Fibroblast of upper back skin (primary cell): ENCODE measurements around the gene RCOR1.
"Not testable (repeated sequence)": the region's sequence is repeated elsewhere in the genome, so short reads cannot be mapped to it uniquely, and the experiment has no call there.

Source experiments
- DNase-seq: peaks from one replicate; pipeline ENCODE4 v3.0.0-alpha.2; 2013

The RCOR1 gene

DNA sequence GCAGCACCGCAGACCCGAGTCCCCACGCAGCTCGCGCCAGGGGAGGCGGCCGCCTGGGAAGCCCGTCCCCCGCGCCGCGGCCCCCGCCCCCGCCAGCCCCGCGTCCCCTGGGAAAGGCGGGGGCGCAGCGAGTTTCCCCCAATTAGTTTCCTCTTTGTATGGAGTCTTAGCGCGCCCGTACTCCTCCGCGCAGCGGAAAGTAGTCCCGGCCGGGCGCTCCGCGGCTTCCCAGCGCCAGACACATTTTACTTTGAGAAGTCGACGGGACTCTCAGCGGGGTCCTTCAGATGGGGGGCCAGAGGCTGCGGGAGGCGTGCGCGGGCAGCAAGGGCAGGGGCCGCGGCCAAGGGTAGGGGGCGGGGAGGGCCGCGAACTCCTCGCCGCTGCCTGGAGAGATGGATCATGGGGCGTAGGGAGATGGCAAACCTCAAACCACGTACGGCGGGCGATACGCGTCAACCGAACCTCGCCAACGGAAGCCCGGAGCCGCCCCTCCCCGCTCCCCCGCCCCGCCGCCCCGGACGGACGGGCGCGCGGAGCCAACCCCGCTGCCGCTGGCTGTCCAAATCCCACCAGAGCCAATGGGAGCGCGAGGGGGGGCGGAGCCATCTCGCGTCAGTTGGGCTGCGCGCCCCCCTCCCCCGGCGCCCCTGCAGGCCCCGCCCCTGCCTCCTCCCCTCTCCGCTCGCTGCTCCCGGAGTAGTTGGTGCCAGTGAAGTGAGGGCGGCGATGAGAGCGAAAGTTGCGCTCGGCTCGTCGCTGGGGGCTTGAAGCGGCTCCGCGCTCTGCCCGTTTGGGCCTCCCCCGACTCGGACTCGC lies at the start of gene RCOR1:
RCOR1 (plus strand) TSS at position 706 of the 819 bp plus-strand sequence. CDS start 238 bp downstream, outside the sequence.
- peak; percentile 98 for DNase-seq

DNA sequence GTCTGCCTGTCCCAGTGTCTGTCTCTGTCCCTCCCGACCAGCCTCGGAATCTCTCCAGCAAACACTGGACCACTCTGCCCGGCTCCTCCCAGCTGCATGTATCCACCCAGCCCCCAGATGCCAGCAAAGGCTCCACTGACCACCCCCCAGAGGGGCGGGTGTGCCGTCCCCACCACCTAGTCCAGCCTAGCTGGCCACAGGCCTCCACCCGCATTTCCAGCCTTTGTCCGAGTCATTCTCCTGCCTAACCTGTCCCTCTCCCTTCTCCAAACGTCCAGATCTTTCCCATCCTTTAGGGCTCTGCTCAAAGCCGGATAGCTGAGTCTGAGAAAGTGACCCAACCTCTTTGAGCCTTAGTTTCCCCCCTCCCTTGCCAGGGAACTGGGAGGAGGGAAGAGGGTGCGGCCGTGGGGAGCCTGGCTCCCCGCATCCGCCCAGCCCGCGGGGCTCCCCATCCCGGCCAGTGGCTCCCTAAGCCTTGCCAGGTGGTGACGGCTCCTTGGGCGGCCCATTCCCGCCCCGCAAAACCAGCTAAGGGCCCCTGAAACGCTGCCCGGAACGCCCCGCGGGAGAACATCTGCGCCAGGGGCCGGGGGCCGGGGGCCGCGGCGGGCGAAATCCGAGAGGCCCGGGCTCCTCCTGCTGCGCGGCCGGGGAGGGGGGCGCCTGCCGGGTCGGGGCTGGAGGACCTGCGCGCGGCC lies 48.3 kb upstream of the RCOR1 start:
- no peak for DNase-seq

DNA sequence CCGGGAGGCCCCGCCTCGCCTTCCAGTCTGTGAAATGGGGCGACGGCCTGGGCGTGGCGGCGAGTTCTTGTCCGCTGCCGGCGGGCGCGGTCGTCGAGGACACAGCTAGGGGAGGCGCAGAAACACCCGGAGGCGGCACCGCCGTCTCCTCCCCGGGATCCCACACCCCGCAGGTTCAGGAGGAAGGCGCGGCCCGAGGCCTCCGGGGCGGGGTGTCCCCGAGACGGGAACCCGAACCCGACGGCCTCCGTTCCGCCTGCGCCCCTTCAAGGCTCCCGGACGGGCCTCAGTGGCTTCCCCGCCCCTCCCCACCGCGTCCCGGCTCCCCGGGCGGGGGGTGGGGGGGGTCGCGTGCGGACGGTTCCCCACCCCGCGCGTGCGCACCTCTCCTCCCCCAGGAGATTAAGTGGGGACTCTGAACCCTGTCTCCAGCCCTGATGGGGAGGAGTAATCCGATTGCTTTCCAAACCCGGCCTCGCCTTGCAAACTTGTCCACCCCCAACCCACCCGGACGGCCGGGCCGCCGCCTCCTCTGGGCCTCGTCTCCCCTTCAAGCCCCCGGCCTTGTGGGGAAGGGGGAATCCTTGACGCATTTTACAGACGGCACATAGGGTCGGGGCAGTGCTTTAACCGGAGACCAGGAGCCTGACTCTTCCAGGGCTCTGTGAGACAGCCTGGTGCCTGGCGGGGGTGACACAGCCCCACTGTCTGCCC lies 47.5 kb upstream of the RCOR1 start:
- DNase-seq, result no peak

DNA sequence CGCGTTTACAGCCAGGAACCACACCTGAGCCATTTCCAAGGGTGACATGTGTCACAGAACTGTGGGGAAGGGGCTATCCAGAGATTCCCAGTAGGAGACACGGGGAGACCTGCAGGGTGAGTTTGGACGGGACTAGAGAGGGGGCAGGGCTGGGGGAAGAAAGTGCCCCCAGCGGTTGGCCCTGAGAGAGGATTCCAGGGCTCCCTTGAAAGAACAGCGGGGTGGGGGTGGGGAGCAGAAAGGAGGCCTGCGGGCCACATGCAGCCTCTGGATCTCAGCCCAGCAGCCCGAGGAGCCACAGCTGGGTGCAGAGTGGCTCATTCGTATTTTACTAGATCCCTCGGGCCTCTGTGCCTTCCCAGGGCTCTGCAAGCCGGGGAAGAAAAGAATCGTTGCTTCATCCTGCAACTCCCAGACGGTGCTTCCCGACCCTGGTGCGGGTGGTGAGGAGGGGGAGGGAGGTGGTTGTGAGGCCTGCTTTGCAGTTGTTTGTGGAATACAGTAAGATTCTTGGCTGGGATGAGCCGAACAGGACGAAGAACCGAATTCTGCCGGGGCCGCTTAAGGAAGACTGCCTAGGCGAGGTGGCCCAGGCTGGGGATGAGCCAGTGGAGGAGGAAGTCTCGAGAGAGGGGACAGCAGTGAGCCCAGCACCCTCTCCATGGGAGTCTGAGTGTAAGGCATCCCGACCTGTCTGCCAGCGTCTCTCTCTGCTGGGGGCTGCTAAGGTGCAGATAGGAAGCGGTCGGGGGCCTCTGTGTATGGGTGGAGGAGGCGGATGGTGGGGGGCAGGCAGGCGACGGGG lies 46.8 kb upstream of the RCOR1 start:
- peak; percentile 76 for DNase-seq

DNA sequence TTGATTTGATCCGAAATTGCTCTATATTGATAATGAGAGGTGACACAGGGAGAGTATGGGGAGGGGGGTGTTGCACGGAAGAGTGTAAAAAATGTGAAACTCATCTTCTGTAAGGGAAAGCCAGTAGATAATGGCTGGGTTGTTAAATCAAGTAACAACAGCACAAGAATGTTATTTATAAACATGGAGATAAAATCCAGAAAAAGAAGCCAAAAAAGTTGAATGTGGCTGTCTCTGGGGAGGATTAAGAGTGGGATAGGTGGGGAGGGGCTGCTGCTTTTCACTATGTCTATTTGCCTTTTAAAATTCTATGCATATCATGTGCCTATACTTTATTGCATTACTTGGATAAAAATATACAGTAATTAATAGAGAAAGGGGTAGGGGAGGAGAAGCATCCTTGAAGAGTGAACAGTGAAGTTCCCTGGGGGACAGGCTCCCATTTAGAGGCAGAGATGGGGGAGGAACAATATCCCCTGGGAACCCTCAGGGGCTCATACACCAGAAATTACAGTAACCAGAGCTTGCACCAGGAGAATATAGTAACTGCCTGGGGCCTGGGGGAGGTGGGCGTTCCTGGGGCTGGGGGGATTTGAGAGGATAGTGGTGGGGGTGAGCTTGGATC lies 43.7 kb upstream of the RCOR1 start:
- DNase-seq, result no peak

DNA sequence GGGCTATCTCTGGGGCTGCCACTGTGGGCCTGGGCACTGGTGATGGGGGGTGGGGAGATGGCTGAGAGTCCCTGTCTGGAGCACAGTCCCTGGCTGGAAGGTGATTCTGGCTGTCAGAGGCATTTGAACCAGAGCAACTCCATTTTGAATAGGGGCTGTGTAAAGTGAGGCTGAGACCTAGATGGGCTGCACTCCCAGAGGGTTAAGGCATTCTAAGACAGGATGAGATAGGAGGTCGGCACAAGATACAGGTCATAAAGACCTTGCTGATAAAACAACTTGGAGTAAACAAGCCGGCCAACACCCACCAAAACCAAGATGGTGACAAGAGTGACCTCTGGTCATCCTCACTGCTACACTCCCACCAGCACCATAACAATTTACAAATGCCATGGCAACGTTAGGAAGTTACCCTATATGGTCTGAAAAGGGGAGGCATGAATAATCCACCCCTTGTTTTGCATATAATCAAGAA lies 41.5 kb upstream of the RCOR1 start:
- not testable (repeated sequence) for DNase-seq

DNA sequence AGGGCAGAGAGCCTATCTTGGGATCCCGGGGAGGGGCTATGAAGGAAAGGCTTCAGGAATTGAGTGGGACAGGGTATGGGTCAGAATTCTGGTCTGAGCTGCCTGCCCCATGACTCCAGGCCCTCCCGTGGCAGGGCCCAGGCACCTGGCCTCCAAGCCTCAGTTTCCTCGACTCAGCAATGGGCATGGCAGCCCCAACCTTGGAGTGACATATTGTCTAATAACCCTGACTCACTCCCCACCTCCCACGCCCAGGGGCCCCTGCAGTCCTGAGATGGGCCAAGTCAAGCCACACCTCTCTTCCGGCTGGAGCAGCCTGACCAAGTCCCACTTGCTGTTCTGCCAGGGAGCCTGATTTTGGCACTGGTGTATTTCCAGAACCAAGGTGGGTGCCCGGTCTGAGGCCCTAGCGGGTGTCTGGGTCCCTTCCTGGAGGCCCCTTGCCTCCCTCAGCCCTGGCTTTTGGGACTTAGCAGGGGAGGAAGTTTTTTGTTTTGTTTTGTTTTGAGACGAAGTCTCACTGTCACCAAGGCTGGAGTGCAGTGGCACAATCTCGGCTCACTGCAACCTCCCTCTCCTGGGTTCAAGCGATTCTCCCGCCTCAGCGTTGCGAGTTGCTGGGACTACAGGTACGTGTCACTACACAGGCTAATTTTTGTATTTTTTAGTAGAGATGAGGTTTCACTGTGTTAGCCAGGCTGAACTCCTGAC lies 40.3 kb upstream of the RCOR1 start:
- DNase-seq, result no peak

DNA sequence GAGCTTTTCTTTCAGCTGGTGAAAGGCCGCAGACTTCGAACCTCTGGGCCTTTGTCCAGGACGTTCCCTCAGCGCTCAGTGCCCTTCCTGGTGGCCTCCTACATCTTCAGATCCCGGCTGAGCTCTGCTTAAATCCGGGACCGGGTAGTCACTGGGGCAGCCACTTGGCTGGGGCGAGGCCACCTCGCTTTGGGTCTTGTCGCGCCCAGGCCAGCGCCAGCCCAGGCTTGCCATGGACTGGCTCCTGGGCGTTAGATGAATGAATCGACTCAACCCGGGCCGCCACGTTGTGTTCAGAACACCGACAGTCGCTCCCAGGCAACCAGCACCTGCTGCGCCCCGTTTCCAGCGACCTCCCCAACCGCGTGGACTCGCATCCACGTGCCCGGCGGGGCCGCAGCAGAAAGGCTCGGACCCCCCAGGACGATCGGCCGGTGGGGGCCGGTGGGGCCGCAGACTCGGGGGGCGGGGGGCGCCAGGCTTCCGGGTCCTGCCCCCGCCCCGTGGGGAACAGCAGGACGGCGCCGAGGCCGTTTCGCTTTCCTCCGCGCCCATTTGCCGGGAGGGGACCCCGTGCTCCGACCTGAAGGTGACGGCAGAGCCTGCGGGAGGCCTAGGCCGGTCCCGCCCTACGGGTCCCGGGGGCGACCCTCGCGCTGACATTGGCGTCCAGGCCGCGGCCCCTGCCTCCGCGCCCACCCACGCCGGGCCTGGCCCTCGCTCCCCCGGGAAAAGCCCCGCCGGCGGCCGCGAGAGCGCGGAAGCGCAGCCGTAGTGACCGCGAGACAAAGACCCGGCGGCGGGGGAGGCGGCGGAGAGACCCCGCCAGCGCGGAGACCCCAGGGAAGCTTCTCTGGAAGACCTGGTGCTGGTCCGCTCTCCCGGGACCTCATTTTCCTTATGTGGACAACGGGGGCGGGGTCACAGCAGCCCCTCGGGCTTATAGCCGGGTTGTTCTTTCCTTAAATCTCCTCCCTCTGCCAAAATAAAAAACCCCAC lies 37.3 kb upstream of the RCOR1 start:
- peak; percentile 33 for DNase-seq

DNA sequence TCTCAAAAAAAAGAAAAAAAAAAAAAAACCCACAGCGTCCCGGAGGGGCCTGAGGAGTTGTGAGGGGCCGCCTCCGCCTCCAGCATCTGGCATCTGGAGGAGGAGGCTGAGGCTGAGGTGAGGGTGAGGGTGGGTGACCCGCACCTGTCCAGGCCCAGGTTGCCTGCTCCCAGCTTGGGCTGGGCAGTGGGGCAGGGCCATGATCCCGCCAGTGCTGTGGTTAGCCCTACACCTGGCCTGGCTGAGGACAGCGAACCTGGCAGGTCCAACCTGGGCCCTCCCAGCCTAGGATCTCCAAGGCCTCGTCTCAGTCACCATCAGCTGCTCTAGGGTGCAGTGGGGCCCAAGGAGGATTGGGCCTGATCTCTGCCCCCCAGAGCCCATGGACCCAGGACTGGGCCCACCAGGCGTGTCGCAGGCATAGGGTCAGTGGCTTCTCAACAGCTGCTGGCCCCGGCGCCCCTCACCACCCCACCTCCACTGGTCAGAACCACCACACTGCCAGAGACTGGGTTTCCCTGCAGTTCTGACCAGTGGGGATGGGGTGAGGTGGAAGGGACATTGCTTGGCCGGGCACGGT lies 36.3 kb upstream of the RCOR1 start:
- DNase-seq, result no peak

DNA sequence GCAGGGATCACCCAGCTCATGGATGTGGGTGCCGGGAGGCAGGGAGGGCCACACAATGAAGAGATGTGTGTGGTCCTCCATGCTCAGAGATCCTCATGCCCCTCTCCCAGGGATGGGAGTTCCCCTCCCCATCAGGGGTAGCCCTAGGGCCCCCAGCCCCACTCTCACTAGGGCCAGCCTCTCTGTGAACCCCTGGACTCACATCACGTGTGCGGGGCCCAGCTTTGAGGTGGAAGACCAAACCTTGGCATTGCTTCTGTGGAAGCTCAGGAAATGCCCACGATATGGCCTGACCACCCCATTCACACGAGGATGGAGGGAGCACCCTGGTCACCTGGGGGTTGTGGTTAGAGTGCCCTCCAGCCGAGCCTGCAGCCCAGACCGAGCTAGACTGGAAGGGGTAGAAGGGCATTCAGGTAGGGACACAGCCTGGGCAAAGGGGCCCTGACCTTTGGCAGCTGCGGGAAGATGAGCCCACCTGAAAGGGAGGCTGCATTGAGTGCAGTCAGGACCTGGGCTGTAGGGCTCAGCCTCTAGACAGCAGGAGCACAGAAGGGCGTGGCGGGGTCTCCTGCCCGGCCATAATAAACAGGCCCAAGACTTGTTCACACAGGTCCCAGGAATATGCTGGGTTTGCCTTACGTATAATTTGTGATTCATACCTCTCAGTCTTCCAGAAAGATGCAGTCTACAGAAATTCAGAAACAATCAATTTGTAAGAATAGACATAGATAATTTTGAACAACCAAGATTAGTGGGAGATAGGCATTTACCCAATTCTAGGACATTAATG lies 34.8 kb upstream of the RCOR1 start:
- DNase-seq, result no peak

DNA sequence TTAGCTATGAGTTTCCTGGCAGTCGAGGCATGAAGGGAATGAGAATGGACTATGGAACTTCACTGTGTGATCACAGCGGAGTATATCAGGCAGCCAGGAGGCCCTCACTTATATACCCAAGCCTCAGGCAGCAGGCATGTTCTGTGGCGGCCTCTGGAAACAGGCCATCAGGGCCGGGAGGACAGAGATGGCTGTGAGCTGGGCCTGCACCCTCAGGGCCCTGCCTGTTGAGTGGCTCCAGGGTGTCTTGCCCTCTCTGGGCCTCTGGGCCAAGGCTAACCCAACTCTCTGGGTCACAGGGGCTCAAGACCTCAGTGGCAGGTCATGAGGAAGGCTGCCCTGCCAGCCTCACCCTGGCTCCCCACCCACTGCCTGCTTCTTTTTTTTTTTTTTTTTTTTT lies 33.9 kb upstream of the RCOR1 start:
- DNase-seq, result no peak

DNA sequence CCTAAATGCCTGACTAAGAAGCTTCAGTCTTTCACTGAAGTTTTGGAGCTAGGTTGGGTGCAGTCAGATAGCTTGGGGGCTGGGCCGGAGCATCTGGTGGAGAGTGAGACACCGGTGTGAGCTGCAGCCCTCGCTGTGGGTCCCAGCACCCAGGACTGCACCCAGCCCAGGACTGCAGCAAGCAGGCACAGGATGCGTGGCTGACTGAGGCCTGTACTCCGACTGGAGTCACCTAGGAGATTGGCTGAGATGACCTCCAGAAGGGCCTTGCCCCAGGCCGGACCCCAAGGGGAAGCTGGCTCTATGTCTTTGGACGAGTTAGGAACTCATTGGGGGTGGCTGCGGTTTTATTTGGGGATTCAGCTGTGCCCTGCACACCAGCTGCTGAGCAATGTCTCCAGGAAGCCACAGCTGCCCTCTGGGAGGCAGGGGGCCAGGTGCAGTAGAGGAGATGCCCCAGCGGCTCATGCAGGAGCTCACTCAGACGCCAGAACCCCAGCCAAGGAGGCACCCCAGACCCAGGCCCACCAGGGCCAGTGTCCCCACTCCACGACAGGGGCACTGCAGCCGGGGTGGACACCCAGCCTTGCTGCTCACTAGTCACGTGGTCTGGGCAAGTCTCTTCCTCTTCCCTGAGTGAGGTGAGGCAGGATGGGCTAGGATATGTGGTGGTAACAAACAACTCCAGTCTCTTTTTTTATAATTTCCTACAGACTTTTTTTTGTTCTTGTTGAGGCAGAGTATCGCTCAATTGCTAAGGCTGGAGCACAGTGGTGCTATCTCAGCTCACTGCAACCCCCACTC lies 31.8 kb upstream of the RCOR1 start:
- no peak for DNase-seq

DNA sequence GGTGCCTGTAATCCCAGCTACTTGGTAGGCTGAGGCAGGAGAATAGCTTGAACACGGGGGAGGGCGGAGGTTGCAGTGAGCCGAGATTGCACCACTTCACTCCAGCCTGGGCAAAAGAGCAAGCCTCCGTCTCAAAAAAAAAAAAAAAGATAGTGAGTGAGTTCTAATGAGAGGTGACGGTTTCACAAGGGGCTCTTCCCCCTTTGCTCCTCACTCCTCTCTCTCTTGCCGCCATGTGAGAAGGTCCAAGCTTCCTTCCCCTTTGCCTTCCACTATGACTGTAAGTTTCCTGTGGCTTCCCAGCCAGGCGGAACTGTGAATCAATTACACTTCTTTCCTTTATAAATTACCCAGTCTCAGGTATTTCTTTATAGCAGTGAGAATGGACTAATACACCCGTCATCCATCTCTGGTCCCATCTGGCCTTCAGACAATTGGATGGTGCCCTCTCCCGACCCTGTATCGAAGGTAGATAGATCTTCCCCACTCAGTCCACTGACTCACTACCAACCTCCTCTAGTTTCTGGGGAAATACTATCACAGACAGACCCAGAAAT lies 27.0 kb upstream of the RCOR1 start:
- DNase-seq, result no peak

DNA sequence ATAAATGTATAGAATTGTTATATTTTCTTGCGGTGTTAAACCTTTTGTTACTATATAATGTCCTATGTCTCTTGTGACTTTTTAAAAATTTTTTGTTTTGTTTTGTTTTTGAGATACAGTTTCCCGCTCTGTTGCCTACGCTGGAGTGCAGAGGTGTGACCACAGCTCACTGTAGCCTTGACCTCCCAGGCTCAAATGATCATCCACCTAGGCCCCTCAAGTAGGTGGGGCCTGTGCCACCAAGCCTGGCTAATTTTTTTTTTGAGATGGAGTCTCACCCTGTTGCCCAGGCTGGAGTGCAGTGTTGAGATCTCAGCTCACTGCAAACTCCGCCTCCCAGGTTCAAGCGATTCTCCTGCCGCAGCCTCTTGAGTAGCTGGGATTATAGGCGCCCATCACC lies 26.5 kb upstream of the RCOR1 start:
- DNase-seq, result no peak

DNA sequence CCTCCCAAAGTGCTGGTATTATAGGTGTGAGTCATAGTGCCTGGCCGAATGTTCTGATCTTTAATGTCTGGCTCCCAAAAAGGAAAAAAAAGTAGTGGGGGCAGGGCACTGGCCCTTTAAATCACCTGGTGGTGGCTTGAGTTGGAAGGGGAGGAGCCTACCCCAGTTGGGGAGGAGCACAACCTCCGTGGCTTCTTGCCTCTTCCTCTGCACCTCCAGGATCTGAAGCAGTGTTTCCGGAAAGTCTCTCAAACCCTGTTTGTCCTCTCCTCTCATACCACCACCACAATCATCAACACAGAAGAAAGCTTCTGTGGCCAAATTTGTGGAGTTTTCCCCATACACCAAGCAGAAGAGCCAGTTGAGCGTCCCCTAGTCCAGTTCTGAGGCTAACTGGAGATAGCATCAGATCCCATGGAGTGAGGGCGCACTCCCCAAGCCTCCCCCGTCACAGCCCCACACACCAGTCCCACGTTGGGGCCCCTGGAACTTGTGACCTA lies 24.3 kb upstream of the RCOR1 start:
- no peak for DNase-seq

DNA sequence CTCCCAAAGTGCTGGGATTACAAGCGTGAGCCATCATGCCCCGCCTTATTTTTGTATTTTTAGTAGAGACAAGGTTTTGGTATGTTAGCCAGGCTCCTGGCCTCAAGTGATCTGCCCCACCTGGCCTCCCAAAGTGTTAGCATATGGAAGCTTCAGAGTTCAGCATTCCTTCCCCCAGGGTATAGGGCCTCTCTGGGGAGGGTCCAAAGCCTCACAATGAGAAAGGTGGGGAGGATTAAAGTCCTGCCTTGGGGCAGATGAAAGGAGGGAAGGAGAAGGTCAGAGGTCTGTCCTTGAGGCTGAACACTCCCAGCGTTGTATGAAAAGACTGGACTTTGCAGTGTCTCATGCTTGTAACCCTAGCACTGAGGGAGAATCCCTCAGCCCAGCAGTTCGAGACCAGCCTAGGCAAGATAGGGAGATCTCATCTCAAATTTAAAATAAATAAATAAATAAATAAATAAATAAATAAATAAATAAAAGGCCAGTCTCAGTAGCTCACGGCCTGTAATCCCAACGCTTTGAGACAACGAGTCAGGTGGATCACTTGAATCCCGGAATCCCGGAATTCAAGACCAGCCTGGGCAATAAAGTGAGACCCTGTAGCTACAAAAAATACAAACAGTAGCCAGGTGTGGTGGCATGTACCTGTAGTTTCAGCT lies 22.0 kb upstream of the RCOR1 start:
- no peak for DNase-seq

DNA sequence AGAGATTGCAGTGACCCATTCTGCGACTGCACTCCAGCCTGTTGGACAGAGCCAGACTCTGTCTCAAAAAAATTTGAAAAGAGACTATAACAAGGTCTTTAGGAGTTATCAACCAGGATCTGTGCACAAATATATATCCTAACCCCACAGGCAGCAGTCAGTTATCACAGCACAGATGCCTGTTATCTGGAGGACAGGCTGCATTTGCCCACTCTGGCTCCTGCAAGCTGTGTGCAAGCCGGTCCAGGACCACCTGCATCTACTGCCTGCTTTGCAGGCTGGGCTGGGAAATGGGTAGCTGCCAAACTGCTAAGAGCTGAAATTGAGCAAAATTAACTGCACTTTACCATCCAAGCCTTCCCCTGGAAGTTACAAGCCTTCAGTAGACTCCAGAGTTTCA lies 21.4 kb upstream of the RCOR1 start:
- no peak for DNase-seq
